HG02642 (cell line): ENCODE results near the gene RBM10.

ENCODE experiments used
- ATAC-seq: cut with Tn5 transposase; IDR thresholded peaks from one replicate; pipeline ENCODE4 v1.9.1; 2021; ENCODE audit warnings: mild to moderate bottlenecking; ENCODE audit not compliant: unreplicated experiment, poor library complexity

The RBM10 gene

DNA sequence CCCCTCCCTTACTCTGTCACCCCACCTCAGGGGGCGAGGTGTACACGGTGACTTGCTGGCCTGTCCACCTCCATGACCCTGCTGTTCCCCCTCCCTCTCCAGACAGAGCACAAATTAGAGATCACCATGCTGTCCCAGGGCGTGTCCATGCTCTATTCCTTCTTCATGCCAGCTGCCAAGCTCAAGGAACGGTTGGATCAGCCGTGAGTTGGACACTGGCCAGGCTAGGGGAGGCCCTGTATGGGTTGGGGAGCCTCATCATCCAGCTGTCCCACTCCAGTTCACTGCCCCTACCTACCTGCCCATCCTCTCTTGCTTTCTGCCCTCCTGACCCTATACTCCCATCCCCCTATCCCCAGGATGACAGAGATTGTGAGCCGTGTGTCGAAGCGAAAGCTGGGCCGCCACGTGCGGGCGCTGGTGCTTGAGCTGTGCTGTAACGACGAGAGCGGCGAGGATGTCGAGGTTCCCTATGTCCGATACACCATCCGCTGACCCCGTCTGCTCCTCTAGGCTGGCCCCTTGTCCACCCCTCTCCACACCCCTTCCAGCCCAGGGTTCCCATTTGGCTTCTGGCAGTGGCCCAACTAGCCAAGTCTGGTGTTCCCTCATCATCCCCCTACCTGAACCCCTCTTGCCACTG is 69.5 kb downstream of the RBM10 start:
- ATAC-seq = no peak

- no peak for ATAC-seq
These were observed 70.4 kb downstream of the RBM10 start for GRCh38 chrX:47215291-47215900.

DNA sequence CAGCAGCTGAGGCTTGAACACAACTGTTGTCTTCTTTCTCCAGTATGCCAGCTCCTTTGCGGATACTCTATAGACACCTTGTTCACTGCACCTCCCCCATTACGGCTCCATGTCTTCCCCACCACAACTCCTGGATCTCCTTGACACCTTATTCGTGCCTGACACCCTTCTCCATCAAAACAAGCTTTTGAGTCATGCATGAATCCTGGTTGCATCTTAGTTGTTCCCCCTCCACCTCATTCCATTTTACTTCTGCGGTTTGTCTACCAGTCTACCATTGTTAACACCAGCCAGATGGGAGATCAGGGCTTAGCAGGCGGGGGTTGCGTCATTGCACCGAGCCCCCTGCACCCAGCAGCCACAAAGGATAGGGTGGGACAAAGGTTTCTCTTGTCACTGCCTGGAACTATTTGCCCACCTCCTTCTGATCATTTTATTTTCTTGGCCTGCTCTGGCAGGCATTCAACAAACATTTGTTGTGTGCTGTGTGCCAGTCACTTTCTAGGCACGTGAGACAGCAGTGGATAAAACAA is 71.4 kb downstream of the RBM10 start:
- no peak for ATAC-seq

GRCh38 chrX:47217121-47217851 is 72.3 kb downstream of the RBM10 start:
- no peak for ATAC-seq

DNA sequence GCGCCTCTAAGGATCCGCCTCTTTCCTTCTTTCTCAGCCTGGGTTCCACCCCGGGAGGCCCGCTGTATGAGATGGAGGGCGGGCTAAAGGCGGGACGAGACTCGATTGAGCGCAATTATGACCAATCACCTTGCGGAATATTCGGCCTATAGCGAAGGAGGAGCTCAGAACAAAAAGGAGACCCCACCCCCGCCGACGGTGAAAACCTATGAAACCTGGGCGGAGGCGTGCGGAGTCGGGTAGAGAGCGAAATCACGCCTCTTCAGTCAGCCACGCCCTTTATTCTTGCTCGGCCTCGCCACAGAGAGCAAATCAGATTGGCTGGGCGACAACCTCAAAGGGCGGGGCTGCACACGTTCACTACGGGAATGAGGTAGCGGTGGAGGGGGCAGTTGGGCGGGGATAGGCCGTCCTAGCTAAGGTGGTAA is 72.8 kb downstream of the RBM10 start:
- ATAC-seq = peak; percentile 89

DNA sequence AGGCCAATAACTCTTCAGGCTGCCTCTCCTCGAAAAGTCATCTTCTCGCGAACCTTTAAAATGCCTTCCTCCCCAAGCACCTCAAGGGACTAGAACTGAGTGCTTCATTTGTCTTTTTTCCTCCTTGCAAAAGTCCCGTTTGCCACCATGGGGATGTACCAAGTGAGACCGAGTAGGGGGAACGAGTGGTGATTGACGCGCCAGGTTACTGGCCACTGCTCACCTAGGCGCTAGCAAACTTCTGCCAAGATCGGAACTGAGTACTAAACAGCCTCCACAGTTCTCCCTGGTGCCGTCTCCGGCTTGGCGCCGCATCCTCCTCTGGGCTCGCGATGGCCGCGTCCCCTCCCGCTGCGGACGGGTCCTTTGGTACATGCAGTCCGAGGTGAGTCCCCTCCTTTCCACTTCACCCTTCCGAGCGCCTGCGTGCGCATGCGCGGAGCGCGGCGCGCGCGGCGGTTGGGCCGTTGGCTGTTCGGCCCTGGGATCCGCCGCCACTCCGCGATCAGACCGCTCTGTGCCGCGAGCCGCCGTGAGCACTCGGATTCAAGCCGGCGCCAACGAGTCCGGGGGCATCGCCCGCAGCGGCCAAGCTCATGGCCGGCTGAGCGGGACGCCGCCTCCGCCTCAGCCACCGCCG is 73.4 kb downstream of the RBM10 start, which contains the start of gene CDK16:
CDK16 (plus strand) TSS at position 402 of the 640 bp plus-strand sequence. CDS start 4,877 bp downstream, outside the sequence.
- peak; percentile 42 for ATAC-seq

GRCh38 chrX:47218920-47219815 is 74.1 kb downstream of the RBM10 start:
- ATAC-seq = no peak

DNA sequence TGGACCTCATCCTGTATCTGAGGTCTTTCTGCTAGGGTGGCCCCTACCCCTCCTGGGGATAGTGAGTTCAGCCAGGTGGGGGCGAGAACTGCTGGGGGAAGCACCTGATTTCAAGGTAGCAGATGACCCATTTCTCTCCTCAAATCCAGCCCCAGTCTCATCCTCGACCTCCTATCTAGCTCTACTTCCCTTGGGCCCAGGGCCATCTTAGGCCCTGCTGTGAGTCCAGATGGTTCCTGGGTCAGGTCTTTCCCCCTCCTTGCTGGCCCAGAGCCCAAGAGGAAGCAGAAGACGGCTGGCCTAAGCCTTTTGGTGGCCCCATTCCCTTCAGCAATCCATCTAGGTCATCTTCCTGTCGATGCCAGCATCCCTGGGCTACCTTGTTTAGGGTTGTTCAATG is 76.7 kb downstream of the RBM10 start:
- no peak for ATAC-seq

DNA sequence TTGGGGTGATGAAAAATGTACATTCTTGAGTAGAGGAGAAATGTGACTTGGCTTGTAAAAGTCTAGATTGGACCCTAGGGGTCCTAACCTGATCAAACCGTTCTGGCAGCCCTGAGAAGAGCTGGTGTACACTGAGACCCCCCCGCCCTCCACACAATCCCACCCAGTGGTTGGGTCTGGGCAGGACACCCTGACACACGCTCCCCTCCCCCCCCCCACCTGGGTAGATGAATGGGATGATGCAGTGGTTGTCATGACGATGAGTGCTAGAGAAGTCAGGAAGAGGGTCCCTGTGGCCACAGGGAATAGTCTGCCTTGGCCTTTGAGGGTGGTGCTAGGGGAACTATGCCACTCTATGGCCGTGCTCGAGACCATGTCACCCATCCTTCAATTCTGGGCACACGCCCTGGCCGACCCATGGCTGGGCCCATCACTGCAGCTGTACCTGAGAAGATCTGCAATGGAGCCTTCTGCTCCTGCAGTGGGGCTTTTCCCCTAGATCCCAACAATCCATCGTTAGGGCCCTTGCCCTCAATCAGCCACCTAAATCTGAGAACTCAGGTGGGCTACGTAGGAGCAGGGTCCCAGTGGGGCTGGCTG is 77.8 kb downstream of the RBM10 start:
- ATAC-seq = no peak

DNA sequence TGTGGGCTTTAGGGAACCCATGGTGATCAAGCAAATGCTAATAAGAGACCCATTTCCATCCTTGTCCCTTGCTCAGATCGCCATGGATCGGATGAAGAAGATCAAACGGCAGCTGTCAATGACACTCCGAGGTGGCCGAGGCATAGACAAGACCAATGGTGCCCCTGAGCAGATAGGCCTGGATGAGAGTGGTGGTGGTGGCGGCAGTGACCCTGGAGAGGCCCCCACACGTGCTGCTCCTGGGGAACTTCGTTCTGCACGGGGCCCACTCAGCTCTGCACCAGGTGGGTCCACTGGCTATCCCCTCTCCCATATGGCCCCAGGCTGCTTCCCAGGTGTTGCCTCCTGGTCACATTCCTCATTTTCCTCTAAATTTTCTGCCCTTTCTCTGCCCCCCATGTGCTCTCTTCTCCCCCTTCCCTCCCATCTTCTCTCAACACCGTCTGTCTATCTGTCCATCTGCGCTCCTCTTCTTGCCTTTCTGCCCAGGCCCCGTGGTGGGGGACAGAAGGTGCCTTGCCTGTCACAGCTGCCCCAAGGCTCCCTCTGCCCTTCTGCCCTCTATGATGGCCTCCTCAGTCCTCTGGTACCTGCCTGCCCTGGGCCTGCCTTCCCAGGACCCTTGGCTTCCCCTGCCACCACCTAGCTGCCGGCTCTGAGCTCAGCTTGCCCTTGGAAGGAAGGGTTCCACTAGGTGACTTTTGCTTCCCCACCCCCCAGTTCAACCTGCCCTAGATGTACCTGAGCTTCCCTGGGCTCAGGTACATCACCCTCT is 78.6 kb downstream of the RBM10 start:
- no peak for ATAC-seq

- no peak for ATAC-seq
These were observed 79.4 kb downstream of the RBM10 start for GRCh38 chrX:47224266-47224895.

DNA sequence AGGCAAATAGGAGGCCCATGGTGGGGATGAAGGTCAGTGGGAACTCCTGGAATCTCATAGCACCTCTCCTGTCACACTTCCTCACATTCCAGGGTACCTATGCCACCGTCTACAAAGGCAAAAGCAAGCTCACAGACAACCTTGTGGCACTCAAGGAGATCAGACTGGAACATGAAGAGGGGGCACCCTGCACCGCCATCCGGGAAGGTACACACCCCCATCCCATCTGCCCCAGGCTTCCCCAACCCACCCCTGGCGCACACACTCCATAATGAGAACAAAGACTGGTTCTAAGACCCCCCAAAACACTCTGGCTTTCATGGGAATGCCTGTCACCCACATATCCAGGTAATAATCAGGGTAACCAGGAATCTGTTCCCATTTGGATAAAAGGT is 79.9 kb downstream of the RBM10 start:
- ATAC-seq = no peak

- ATAC-seq = no peak
These were observed 81.0 kb downstream of the RBM10 start for GRCh38 chrX:47226071-47226470.

GRCh38 chrX:47226531-47227333 is 81.7 kb downstream of the RBM10 start:
- no peak for ATAC-seq

GRCh38 chrX:47227334-47227583 is 82.2 kb downstream of the RBM10 start:
- ATAC-seq = no peak

GRCh38 chrX:47228550-47229270 is 83.7 kb downstream of the RBM10 start:
- ATAC-seq = no peak

DNA sequence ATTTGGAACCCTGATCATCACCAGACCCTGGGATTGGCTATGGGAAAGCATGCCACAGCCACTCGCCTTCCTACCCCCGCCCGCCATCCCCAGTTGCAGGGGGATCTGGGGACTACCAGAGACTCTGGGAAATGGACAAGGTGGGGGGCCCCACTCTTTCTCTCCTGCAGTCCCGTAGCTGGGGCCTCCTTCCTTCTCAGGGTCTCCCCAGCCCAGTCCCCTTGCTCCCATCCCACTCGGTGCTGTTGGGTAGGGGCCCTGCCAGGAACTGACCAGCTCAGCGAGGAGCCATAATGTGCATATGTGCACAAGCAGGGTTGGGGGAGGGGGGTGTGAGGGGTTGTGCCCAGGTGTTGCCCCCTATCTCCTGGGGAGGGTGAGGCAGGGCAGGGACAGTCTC is 84.4 kb downstream of the RBM10 start:
- ATAC-seq = no peak
